DOHH2 (cell line): ENCODE data around the gene KIAA1958.

ENCODE experiments used
- CTCF ChIP-seq: fragments of 200-600 bp; sonication (generic); IDR thresholded peaks from one replicate; pipeline ENCODE4 v1.5.1; 2014; ENCODE audit warnings: antibody characterized with exemption, mild to moderate bottlenecking, low read depth, low read length; ENCODE audit not compliant: poor library complexity, severe bottlenecking
- EZH2phosphoT487 ChIP-seq: fragments of 200-600 bp; sonication (generic); IDR thresholded peaks from 2 replicates; pipeline ENCODE4 v1.6.1; 2017; ENCODE audit warnings: borderline replicate concordance, mild to moderate bottlenecking, antibody characterized with exemption, low read length, moderate library complexity, mixed read lengths

GRCh38 chr9:112484607-112485006 lies 2.0 kb upstream of the KIAA1958 start:
- TF ChIP-seq CTCF (no peak), EZH2phosphoT487 (no peak)
